NCI-H226 (cell line): ENCODE data around the gene PAK1.
A peak's percentile ranks its signal among the peaks of the same experiment; 100 is the strongest.

ENCODE experiments used
- DNase-seq: peaks from one replicate; pipeline ENCODE4 v3.0.0-alpha.2; 2015

Gene PAK1

GRCh38 chr11:77359481-77359880 lies 114.4 kb downstream of the PAK1 start:
- DNase-seq: no peak

- no peak for DNase-seq
Measured at GRCh38 chr11:77353131-77353530, 120.8 kb downstream of the PAK1 start.

- no peak for DNase-seq
Measured at GRCh38 chr11:77351281-77351886, 122.5 kb downstream of the PAK1 start.

- no peak for DNase-seq
Measured at GRCh38 chr11:77347948-77348347, 125.9 kb downstream of the PAK1 start.

- peak; percentile 74 for DNase-seq
Measured at GRCh38 chr11:77346906-77347603, 126.8 kb downstream of the PAK1 start.

GRCh38 chr11:77345621-77346020 lies 128.3 kb downstream of the PAK1 start:
- no peak for DNase-seq

GRCh38 chr11:77340501-77340900 lies 133.4 kb downstream of the PAK1 start:
- no peak for DNase-seq

- no peak for DNase-seq
Measured at GRCh38 chr11:77332259-77332658, 141.6 kb downstream of the PAK1 start.

GRCh38 chr11:77325159-77325558 lies 148.7 kb downstream of the PAK1 start:
- no peak for DNase-seq

- no peak for DNase-seq
Measured at GRCh38 chr11:77324508-77324907, 149.4 kb downstream of the PAK1 start.

GRCh38 chr11:77322926-77323590 lies 150.8 kb downstream of the PAK1 start:
- DNase-seq: no peak

GRCh38 chr11:77322506-77322905 lies 151.4 kb downstream of the PAK1 start:
- no peak for DNase-seq

GRCh38 chr11:77320351-77320750 lies 153.5 kb downstream of the PAK1 start:
- no peak for DNase-seq

GRCh38 chr11:77318600-77318999 lies 155.3 kb downstream of the PAK1 start:
- DNase-seq: no peak

- no peak for DNase-seq
Measured at GRCh38 chr11:77316733-77317342, 157.1 kb downstream of the PAK1 start.

GRCh38 chr11:77312107-77312506 lies 161.8 kb downstream of the PAK1 start:
- DNase-seq: no peak

GRCh38 chr11:77311701-77312100 lies 162.2 kb downstream of the PAK1 start:
- DNase-seq: no peak

GRCh38 chr11:77310721-77311120 lies 163.2 kb downstream of the PAK1 start:
- no peak for DNase-seq

GRCh38 chr11:77309401-77310085 lies 164.4 kb downstream of the PAK1 start:
- no peak for DNase-seq

GRCh38 chr11:77308838-77309237 lies 165.1 kb downstream of the PAK1 start:
- DNase-seq: no peak

- no peak for DNase-seq
Measured at GRCh38 chr11:77303328-77303727, 170.6 kb downstream of the PAK1 start.

GRCh38 chr11:77302752-77303151 lies 171.1 kb downstream of the PAK1 start:
- DNase-seq: no peak

- DNase-seq: no peak
Measured at GRCh38 chr11:77301510-77301909, 172.4 kb downstream of the PAK1 start, which contains the start of gene GDPD4. Gene GDPD4, minus strand, starts transcription at chr11:77301686. Its CDS starts 16,549 bp downstream, at chr11:77285137.
